ENCODE results near the gene IL1RAP.

- TF ChIP-seq POLR2A (IDR thresholded peaks at IDR 0.05) (no peak), CTCF (IDR thresholded peaks at IDR 0.05) (no peak)
These were observed 15.6 kb upstream of the IL1RAP start for GRCh38 chr3:190498293-190498692.
